ENCODE data around the gene HOOK2.
A peak's percentile ranks its signal among the peaks of the same experiment; 100 is the strongest.

HOOK2 gene

GRCh38 chr19:12783849-12784393 lies 8.6 kb upstream of the HOOK2 start (continued):
- TF ChIP-seq, protein P1, sequence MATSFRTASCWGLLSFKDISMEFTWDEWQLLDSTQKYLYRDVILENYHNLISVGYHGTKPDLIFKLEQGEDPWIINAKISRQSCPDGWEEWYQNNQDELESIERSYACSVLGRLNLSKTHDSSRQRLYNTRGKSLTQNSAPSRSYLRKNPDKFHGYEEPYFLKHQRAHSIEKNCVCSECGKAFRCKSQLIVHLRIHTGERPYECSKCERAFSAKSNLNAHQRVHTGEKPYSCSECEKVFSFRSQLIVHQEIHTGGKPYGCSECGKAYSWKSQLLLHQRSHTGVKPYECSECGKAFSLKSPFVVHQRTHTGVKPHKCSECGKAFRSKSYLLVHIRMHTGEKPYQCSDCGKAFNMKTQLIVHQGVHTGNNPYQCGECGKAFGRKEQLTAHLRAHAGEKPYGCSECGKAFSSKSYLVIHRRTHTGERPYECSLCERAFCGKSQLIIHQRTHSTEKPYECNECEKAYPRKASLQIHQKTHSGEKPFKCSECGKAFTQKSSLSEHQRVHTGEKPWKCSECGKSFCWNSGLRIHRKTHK (tag by site-specific recombination; IDR thresholded peaks at IDR 0.05) = no peak
- no peak for TF ChIP-seq ZNF692 (tag by site-specific recombination; IDR thresholded peaks at IDR 0.05)

DNA sequence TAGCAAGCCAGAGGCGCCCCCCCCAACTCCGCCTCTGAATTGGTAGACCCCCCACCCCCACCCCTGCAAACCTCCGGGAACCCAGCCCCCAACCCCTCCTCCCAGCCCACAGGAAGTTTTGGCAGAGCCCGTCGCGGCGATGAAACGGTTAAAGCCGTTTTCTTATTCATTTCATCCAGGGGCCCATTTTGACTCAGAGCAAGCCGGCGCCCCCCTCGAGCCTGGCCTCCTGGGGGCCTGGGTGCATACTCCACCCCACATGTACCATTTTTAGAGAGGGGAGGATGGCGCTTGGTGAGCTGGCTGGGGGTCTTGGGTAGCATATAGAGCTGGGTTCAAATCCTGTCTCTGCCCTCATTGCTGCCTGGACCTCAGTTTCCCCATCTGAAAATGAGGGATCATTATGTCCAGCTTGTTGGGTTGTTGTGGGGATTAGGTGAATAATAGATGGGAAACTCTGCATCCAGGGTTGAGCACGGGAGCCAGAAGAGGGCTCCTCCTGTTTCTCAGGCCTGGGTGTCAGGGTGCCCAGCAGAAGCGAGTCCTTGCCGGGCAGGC lies 8.0 kb upstream of the HOOK2 start:
- Histone ChIP-seq H3K4me3 (ENCODE audit: low read depth, low read length) (no peak overlapping the region), H3K9me3 (ENCODE audit: control insufficient read depth, insufficient read depth, low read depth, low read length) (no peaks in the 10 kb centered on the region), H3K36me3 (ENCODE audit: control insufficient read depth in 2 of 2, insufficient read depth in 1 of 2, low read length in 2 of 2) (no peaks in the 10 kb centered on the region), H3K4me1 (ENCODE audit: control insufficient read depth, insufficient read depth, low read length) (peaks cover 5% of the 10 kb centered on the region; the same call in 1 of the 2 replicates), H3K27ac (ENCODE audit: extremely low read depth, low read depth, low read length) (no peak overlapping the region; the same call in 1 of the 2 replicates)
- ChIA-PET POLR2A (interaction anchor here (0.7 to 2.7 kb wide), 4 partner anchors 9 to 150 kb away, joined by 4 to 33 read pairs (median 6); partner anchors contain the start of genes FARSA and JUNB), CTCF (interaction anchor here (2.4 to 11.4 kb wide), 2 partner anchors 11 to 13 kb away, joined by 6 to 234 read pairs; partner anchors contain the start of genes JUNB, PRDX2 and THSD8)
- TF ChIP-seq GLIS1 (tag by site-specific recombination; IDR thresholded peaks at IDR 0.05) (peak; percentile 14; the same call in 1 of the 2 replicates), ZNF544 (tag by site-specific recombination; IDR thresholded peaks at IDR 0.05) (no peak)

DNA sequence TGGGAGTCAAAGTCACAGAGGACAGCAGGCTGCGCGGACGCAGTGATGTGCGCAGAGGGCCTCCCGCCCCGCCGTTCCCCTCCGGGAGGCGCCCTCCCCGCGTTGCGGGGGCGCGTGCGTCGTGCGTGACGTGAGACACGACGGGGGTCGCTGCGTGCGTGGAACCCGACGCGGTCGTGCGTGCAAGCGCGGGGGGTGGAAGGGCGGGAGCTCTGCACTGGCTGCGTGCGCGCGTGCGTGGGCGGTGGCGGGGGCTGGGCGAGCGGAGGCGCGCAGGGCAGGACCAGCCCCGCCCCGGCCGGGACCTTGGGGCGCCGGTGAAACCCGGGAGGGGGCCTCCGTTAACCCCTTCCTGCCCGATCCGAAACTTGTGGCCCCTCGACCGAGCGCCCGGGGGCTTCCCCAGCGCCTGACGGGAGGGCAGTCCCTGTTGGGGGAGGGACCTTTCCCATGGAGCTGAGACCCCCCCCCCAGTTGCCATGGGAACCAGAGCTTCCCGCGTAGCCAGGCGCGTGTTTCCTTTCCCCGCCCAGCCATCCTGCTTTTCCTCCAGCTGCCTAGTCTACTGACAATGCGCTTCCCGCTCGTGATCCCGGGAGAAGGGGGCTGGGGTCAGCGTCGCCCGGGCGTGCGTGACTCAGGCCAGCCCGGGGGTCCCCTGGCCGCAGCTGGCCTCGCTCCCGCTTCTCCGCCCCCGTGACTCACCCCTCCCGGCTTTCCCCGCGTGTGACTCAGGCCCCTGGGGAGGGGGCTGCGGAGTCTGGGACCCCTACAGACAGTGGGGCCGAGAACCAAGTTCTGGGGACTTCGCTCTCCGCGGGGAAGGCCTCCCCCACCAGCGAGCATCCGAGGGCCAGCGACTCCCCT lies 7.3 kb upstream of the HOOK2 start:
- POLR2A ChIA-PET = interaction anchor here (0.7 to 2.7 kb wide), 4 partner anchors 9 to 151 kb away, joined by 4 to 33 read pairs (median 6); partner anchors contain the start of genes FARSA and JUNB
- Histone ChIP-seq H3K4me1 (ENCODE audit: control insufficient read depth, insufficient read depth, low read length) (peaks cover 6% of the 10 kb centered on the region; the same call in 1 of the 2 replicates), H3K4me3 (ENCODE audit: low read depth, low read length) (peak overlapping the region; percentile 47), H3K9me3 (ENCODE audit: control insufficient read depth, insufficient read depth, low read depth, low read length) (no peaks in the 10 kb centered on the region), H3K27ac (ENCODE audit: extremely low read depth, low read depth, low read length) (peak overlapping the region; percentile 30; the same call in 1 of the 2 replicates), H3K36me3 (ENCODE audit: control insufficient read depth in 2 of 2, insufficient read depth in 1 of 2, low read length in 2 of 2) (no peaks in the 10 kb centered on the region)
- CTCF ChIA-PET = interaction anchor here (2.4 to 11.4 kb wide), 2 partner anchors 10 to 13 kb away, joined by 6 to 234 read pairs; partner anchors contain the start of genes JUNB, PRDX2 and THSD8
- TF ChIP-seq MEIS1 (CRISPR knock-in tag; IDR thresholded peaks at IDR 0.05; ENCODE audit: borderline replicate concordance) (no peak), ZNF670 (tag by site-specific recombination; IDR thresholded peaks at IDR 0.05; ENCODE audit: low read depth) (no peak), ZNF112 (tag by site-specific recombination; IDR thresholded peaks at IDR 0.05) (no peak), ZNF623 (tag by site-specific recombination; IDR thresholded peaks at IDR 0.05) (no peak), ZNF394 (tag by site-specific recombination; IDR thresholded peaks at IDR 0.05; ENCODE audit: borderline replicate concordance) (peak; percentile 63; the same call in 1 of the 2 replicates), ZNF791 (tag by site-specific recombination; IDR thresholded peaks at IDR 0.05) (no peak), ZNF423 (tag by site-specific recombination; IDR thresholded peaks at IDR 0.05) (peak; percentile 88), ZNF692 (tag by site-specific recombination; IDR thresholded peaks at IDR 0.05) (peak; percentile 67; the same call in 1 of the 2 replicates), ZNF768 (tag by site-specific recombination; IDR thresholded peaks at IDR 0.05) (no peak), ZNF777 (tag by site-specific recombination; IDR thresholded peaks at IDR 0.05; ENCODE audit: borderline replicate concordance) (peak; percentile 74; the same call in 1 of the 2 replicates), ZNF555 (tag by site-specific recombination; conservative IDR thresholded peaks at IDR 0.05) (no peak), ZNF610 (tag by site-specific recombination; IDR thresholded peaks at IDR 0.05; ENCODE audit: borderline replicate concordance) (0 out of 2 replicates have a peak, but pooled peaks have one; percentile 30), SCRT2 (tag by site-specific recombination; IDR thresholded peaks at IDR 0.05) (0 out of 2 replicates have a peak, but pooled peaks have one; percentile 30), ZSCAN16 (tag by site-specific recombination; IDR thresholded peaks at IDR 0.05) (no peak), ZNF266 (tag by site-specific recombination; IDR thresholded peaks at IDR 0.05; ENCODE audit: low read depth) (no peak), ZBTB8A (tag by site-specific recombination; IDR thresholded peaks at IDR 0.05) (peak; percentile 92), GLI2 (tag by site-specific recombination; IDR thresholded peaks at IDR 0.05; ENCODE audit: borderline replicate concordance, low read depth) (no peak), ELK4 (IDR thresholded peaks at IDR 0.05; ENCODE audit: borderline replicate concordance, low read depth, low read length) (no peak), TCF7L2 (IDR thresholded peaks at IDR 0.05; ENCODE audit: borderline replicate concordance, low read depth, low read length) (no peak)
- TF ChIP-seq, protein P2, sequence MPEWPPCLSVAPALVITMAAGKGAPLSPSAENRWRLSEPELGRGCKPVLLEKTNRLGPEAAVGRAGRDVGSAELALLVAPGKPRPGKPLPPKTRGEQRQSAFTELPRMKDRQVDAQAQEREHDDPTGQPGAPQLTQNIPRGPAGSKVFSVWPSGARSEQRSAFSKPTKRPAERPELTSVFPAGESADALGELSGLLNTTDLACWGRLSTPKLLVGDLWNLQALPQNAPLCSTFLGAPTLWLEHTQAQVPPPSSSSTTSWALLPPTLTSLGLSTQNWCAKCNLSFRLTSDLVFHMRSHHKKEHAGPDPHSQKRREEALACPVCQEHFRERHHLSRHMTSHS (tag by site-specific recombination; IDR thresholded peaks at IDR 0.05) = no peak

Data from HEK293 (cell line).